Activated T-helper 1 cell treated with anti-CD3 and anti-CD28 coated beads, Interleukin-12 subunit alpha, Interleukin-12 subunit beta, Interleukin-2, Interleukin-4 antibody, amounts not matched to agents 30 ng/mL and 10 ng/mL and 1 ng/mL, durations not matched to agents 14 hours and 24 hours and 36 hours (primary cell): ENCODE data around the gene RRP1. TPM values are rescaled to one million over a fixed set of nuclear protein-coding genes. Genes with fewer than 3 reads are reported as not detected.

Source experiments
- DNase-seq: peaks from one replicate; pipeline ENCODE4 v3.0.0; 2021; ENCODE audit warnings: low spot score
- H3K27ac Mint-ChIP-seq: one replicate; pipeline ENCODE4 v1.8.0; 2021; ENCODE audit warnings: mild to moderate bottlenecking, mixed read lengths
- H3K27me3 Mint-ChIP-seq: one replicate; pipeline ENCODE4 v1.8.0; 2022; ENCODE audit warnings: mild to moderate bottlenecking, moderate library complexity, mixed read lengths; ENCODE audit not compliant: insufficient read depth
- H3K36me3 Mint-ChIP-seq: one replicate; pipeline ENCODE4 v1.8.0; 2021; ENCODE audit warnings: low read depth, mixed read lengths
- H3K4me1 Mint-ChIP-seq: one replicate; pipeline ENCODE4 v1.8.0; 2021; ENCODE audit warnings: low read depth, mixed read lengths
- H3K4me3 Mint-ChIP-seq: one replicate; pipeline ENCODE4 v1.8.0; 2021; ENCODE audit warnings: mild to moderate bottlenecking, moderate library complexity, mixed read lengths
- H3K9me3 Mint-ChIP-seq: one replicate; pipeline ENCODE4 v1.8.0; 2021; ENCODE audit warnings: mixed read lengths
- intact Hi-C: fragments of 100-400 bp; cut with micrococcal nuclease; formaldehyde crosslinking; loops from one replicate; pipeline ENCODE4 v1.15.1; 2024
- total RNA-seq: library from RNA; stranded (reverse); gene quantifications from 2 replicates; pipeline ENCODE4 v1.2.3, GENCODE V29; 2022

Gene RRP1
- total RNA-seq, result 90.9 and 91.8 TPM in 2 replicates

- no peaks in the 10 kb centered on the region for H3K9me3 Mint-ChIP-seq
- H3K4me3 Mint-ChIP-seq, result peak within 1 kb of the TSS; percentile 95
- peaks cover 30% of the 10 kb centered on the region for H3K36me3 Mint-ChIP-seq
- no peaks in the 10 kb centered on the region for H3K27me3 Mint-ChIP-seq
- H3K27ac Mint-ChIP-seq, result peak within 1 kb of the TSS; percentile 94
- H3K4me1 Mint-ChIP-seq, result peaks cover 23% of the 10 kb centered on the region
- DNase-seq, result peak; percentile 94
- intact Hi-C loops, result loop anchor here (1.0 to 5.0 kb wide), 6 partner anchors 13 to 223 kb away; partner anchors contain the start of genes AGPAT3, CSTB, PDXK and TRAPPC10
Observed at GRCh38 chr21:43789276-43790009, at the start of gene RRP1. Gene RRP1, plus strand, starts transcription at chr21:43789577. Its CDS starts 53 bp downstream, at chr21:43789630.

- Mint-ChIP-seq H3K36me3 (peaks cover 9% of the 10 kb centered on the region), H3K9me3 (no peaks in the 10 kb centered on the region), H3K4me3 (no peak overlapping the region), H3K27me3 (no peaks in the 10 kb centered on the region), H3K4me1 (peaks cover 6% of the 10 kb centered on the region), H3K27ac (no peak overlapping the region)
- no peak for DNase-seq
- intact Hi-C loops, result no loop called here
Observed at GRCh38 chr21:43739621-43740435, 49.5 kb upstream of the RRP1 start.

- Mint-ChIP-seq H3K4me3 (no peak overlapping the region), H3K4me1 (peaks cover 5% of the 10 kb centered on the region), H3K36me3 (peaks cover 11% of the 10 kb centered on the region), H3K27me3 (no peaks in the 10 kb centered on the region), H3K27ac (no peak overlapping the region), H3K9me3 (no peaks in the 10 kb centered on the region)
- DNase-seq, result no peak
- intact Hi-C loops, result no loop called here
Observed at GRCh38 chr21:43740497-43741156, 48.8 kb upstream of the RRP1 start.

GRCh38 chr21:43741423-43742096, 47.8 kb upstream of the RRP1 start:
- Mint-ChIP-seq H3K4me1 (peaks cover 5% of the 10 kb centered on the region), H3K27ac (no peak overlapping the region), H3K9me3 (no peaks in the 10 kb centered on the region), H3K36me3 (peaks cover 12% of the 10 kb centered on the region), H3K4me3 (no peak overlapping the region), H3K27me3 (no peaks in the 10 kb centered on the region)
- intact Hi-C loops, result no loop called here
- no peak for DNase-seq

- H3K9me3 Mint-ChIP-seq, result no peaks in the 10 kb centered on the region
- no peak for DNase-seq
- H3K4me3 Mint-ChIP-seq, result no peak overlapping the region
- H3K4me1 Mint-ChIP-seq, result peaks cover 5% of the 10 kb centered on the region
- no peak overlapping the region for H3K27ac Mint-ChIP-seq
- peaks cover 10% of the 10 kb centered on the region for H3K36me3 Mint-ChIP-seq
- H3K27me3 Mint-ChIP-seq, result no peaks in the 10 kb centered on the region
- intact Hi-C loops, result no loop called here
Observed at GRCh38 chr21:43743947-43744346, 45.4 kb upstream of the RRP1 start.

GRCh38 chr21:43744725-43745124, 44.7 kb upstream of the RRP1 start:
- Mint-ChIP-seq H3K27ac (no peak overlapping the region), H3K4me1 (no peaks in the 10 kb centered on the region), H3K4me3 (no peak overlapping the region), H3K9me3 (no peaks in the 10 kb centered on the region), H3K36me3 (peaks cover 10% of the 10 kb centered on the region), H3K27me3 (no peaks in the 10 kb centered on the region)
- no peak for DNase-seq
- intact Hi-C loops, result no loop called here

GRCh38 chr21:43745772-43746517, 43.4 kb upstream of the RRP1 start:
- H3K9me3 Mint-ChIP-seq, result no peaks in the 10 kb centered on the region
- H3K27ac Mint-ChIP-seq, result no peak overlapping the region
- no peak for DNase-seq
- no peaks in the 10 kb centered on the region for H3K4me1 Mint-ChIP-seq
- H3K27me3 Mint-ChIP-seq, result no peaks in the 10 kb centered on the region
- no peak overlapping the region for H3K4me3 Mint-ChIP-seq
- peaks cover 13% of the 10 kb centered on the region for H3K36me3 Mint-ChIP-seq
- intact Hi-C loops, result no loop called here

GRCh38 chr21:43748622-43749021, 40.8 kb upstream of the RRP1 start:
- no peaks in the 10 kb centered on the region for H3K4me1 Mint-ChIP-seq
- DNase-seq, result no peak
- H3K4me3 Mint-ChIP-seq, result no peak overlapping the region
- peaks cover 17% of the 10 kb centered on the region for H3K36me3 Mint-ChIP-seq
- intact Hi-C loops, result no loop called here
- no peaks in the 10 kb centered on the region for H3K9me3 Mint-ChIP-seq
- H3K27me3 Mint-ChIP-seq, result no peaks in the 10 kb centered on the region
- no peak overlapping the region for H3K27ac Mint-ChIP-seq

- H3K9me3 Mint-ChIP-seq, result no peaks in the 10 kb centered on the region
- no peak overlapping the region for H3K27ac Mint-ChIP-seq
- peaks cover 22% of the 10 kb centered on the region for H3K36me3 Mint-ChIP-seq
- DNase-seq, result no peak
- H3K4me1 Mint-ChIP-seq, result no peaks in the 10 kb centered on the region
- no peaks in the 10 kb centered on the region for H3K27me3 Mint-ChIP-seq
- intact Hi-C loops, result no loop called here
- H3K4me3 Mint-ChIP-seq, result no peak overlapping the region
Observed at GRCh38 chr21:43749651-43750262, 39.6 kb upstream of the RRP1 start.

- no peaks in the 10 kb centered on the region for H3K9me3 Mint-ChIP-seq
- no peaks in the 10 kb centered on the region for H3K4me1 Mint-ChIP-seq
- H3K36me3 Mint-ChIP-seq, result peaks cover 19% of the 10 kb centered on the region
- H3K27me3 Mint-ChIP-seq, result no peaks in the 10 kb centered on the region
- no peak overlapping the region for H3K4me3 Mint-ChIP-seq
- no peak for DNase-seq
- H3K27ac Mint-ChIP-seq, result no peak overlapping the region
- intact Hi-C loops, result no loop called here
Observed at GRCh38 chr21:43750339-43751033, 38.9 kb upstream of the RRP1 start.

- DNase-seq, result no peak
- Mint-ChIP-seq H3K4me3 (no peak overlapping the region), H3K9me3 (no peaks in the 10 kb centered on the region), H3K27me3 (no peaks in the 10 kb centered on the region), H3K27ac (no peak overlapping the region), H3K36me3 (peaks cover 19% of the 10 kb centered on the region), H3K4me1 (no peaks in the 10 kb centered on the region)
- intact Hi-C loops, result no loop called here
Observed at GRCh38 chr21:43751955-43752591, 37.3 kb upstream of the RRP1 start.
